Loucy (cell line): ENCODE data around the gene C11orf65.

Source experiments
- H2AFZ ChIP-seq: fragments of 200-600 bp; sonication (generic); 2 replicates; pipeline ENCODE4 v1.6.0; 2016; ENCODE audit warnings: antibody characterized with exemption, mild to moderate bottlenecking, low read length, moderate library complexity
- H3F3A ChIP-seq: fragments of 200-600 bp; 2 replicates; pipeline ENCODE4 v1.6.0; 2016; ENCODE audit warnings: antibody characterized with exemption, low read depth, mild to moderate bottlenecking
- H3K27me3 ChIP-seq: fragments of 200-600 bp; sonication (generic); 2 replicates; pipeline ENCODE4 v1.6.1; 2014; ENCODE audit warnings: low read length, mild to moderate bottlenecking; ENCODE audit not compliant: insufficient read depth, poor library complexity, severe bottlenecking
- H3K36me3 ChIP-seq: fragments of 200-600 bp; sonication (generic); 2 replicates; pipeline ENCODE4 v1.6.1; 2016; ENCODE audit warnings: low read length; ENCODE audit not compliant: insufficient read depth
- H3K4me1 ChIP-seq: fragments of 200-600 bp; sonication (generic); 2 replicates; pipeline ENCODE4 v1.5.1; 2014; ENCODE audit warnings: low read length, mild to moderate bottlenecking; ENCODE audit not compliant: insufficient read depth, poor library complexity, severe bottlenecking
- H3K4me2 ChIP-seq: fragments of 200-600 bp; sonication (generic); 2 replicates; pipeline ENCODE4 v1.6.0; 2014; ENCODE audit warnings: antibody characterized with exemption, low read length, low read depth, mild to moderate bottlenecking; ENCODE audit not compliant: poor library complexity, severe bottlenecking
- H3K4me3 ChIP-seq: fragments of 200-600 bp; sonication (generic); 2 replicates; pipeline ENCODE4 v1.5.1; 2014; ENCODE audit warnings: low read length, mild to moderate bottlenecking, mixed read lengths; ENCODE audit not compliant: poor library complexity, severe bottlenecking
- H3K79me2 ChIP-seq: fragments of 200-600 bp; sonication (generic); 2 replicates; pipeline ENCODE4 v1.6.1; 2014; ENCODE audit warnings: low read length; ENCODE audit not compliant: insufficient read depth
- H3K9ac ChIP-seq: fragments of 200-600 bp; sonication (generic); 2 replicates; pipeline ENCODE4 v1.6.0; 2014; ENCODE audit warnings: mild to moderate bottlenecking, low read depth, low read length, moderate library complexity; ENCODE audit not compliant: poor library complexity, severe bottlenecking
- H3K9me2 ChIP-seq: fragments of 200-600 bp; sonication (generic); replicated peaks from 2 replicates; pipeline ENCODE4 v1.6.1; 2016; ENCODE audit warnings: low read depth, low read length, mixed read lengths
- H3K9me3 ChIP-seq: fragments of 200-600 bp; sonication (generic); 2 replicates; pipeline ENCODE4 v1.6.1; 2014; ENCODE audit warnings: mild to moderate bottlenecking, antibody characterized with exemption, low read length, low read depth; ENCODE audit not compliant: insufficient read depth
- H4K20me1 ChIP-seq: fragments of 200-600 bp; sonication (generic); 2 replicates; pipeline ENCODE4 v1.6.0; 2014; ENCODE audit warnings: antibody characterized with exemption, low read length, mild to moderate bottlenecking; ENCODE audit not compliant: insufficient read depth, poor library complexity, severe bottlenecking
- CTCF ChIP-seq: fragments of 200-600 bp; sonication (generic); conservative IDR thresholded peaks from 2 replicates; pipeline ENCODE4 v1.5.1; 2014; ENCODE audit warnings: mild to moderate bottlenecking, antibody characterized with exemption, low read length
- EZH2phosphoT487 ChIP-seq: fragments of 200-600 bp; IDR thresholded peaks from 2 replicates; pipeline ENCODE4 v1.6.1; 2018; ENCODE audit warnings: antibody characterized with exemption, mild to moderate bottlenecking, moderate library complexity, borderline replicate concordance

C11orf65 gene

GRCh38 chr11:108511851-108512474 lies 44.6 kb upstream of the C11orf65 start:
- peaks cover 5% of the 10 kb centered on the region for H3K4me1 ChIP-seq
- H3K79me2 ChIP-seq, result no peaks in the 10 kb centered on the region
- H4K20me1 ChIP-seq, result no peaks in the 10 kb centered on the region
- H3K9ac ChIP-seq, result no peak overlapping the region
- H3K9me2 ChIP-seq, result no peaks in the 10 kb centered on the region
- no peak overlapping the region for H3K4me3 ChIP-seq
- no peaks in the 10 kb centered on the region for H3K27me3 ChIP-seq
- H3F3A ChIP-seq, result no peaks in the 10 kb centered on the region
- H3K4me2 ChIP-seq, result no peak overlapping the region
- no peak for TF ChIP-seq CTCF
- TF ChIP-seq EZH2phosphoT487, result no peak
- H2AFZ ChIP-seq, result no peak overlapping the region
- 0 out of 2 replicates have a peak, but pooled peaks cover 3% of the 10 kb centered on the region for H3K36me3 ChIP-seq
- no peaks in the 10 kb centered on the region for H3K9me3 ChIP-seq

- Histone ChIP-seq H4K20me1 (no peaks in the 10 kb centered on the region), H3K9me2 (no peaks in the 10 kb centered on the region), H3K9ac (no peak overlapping the region), H2AFZ (no peak overlapping the region), H3K4me1 (peaks cover 5% of the 10 kb centered on the region), H3K4me2 (no peak overlapping the region), H3K4me3 (no peak overlapping the region), H3K79me2 (no peaks in the 10 kb centered on the region), H3K36me3 (0 out of 2 replicates have a peak, but pooled peaks cover 3% of the 10 kb centered on the region), H3K27me3 (no peaks in the 10 kb centered on the region), H3K9me3 (no peaks in the 10 kb centered on the region), H3F3A (no peaks in the 10 kb centered on the region)
- TF ChIP-seq EZH2phosphoT487, result no peak
- no peak for TF ChIP-seq CTCF
Observed at GRCh38 chr11:108508653-108509593, 41.6 kb upstream of the C11orf65 start.

GRCh38 chr11:108501396-108501795 lies 34.1 kb upstream of the C11orf65 start:
- Histone ChIP-seq H3K4me1 (peaks cover 5% of the 10 kb centered on the region), H3K9me2 (no peaks in the 10 kb centered on the region), H3K79me2 (peaks cover 2% of the 10 kb centered on the region; the same call in 1 of the 2 replicates), H2AFZ (no peak overlapping the region), H3F3A (peaks cover 7% of the 10 kb centered on the region; the same call in 1 of the 2 replicates), H3K4me3 (no peak overlapping the region), H3K9ac (no peak overlapping the region), H4K20me1 (no peaks in the 10 kb centered on the region), H3K27me3 (no peaks in the 10 kb centered on the region), H3K9me3 (no peaks in the 10 kb centered on the region), H3K4me2 (no peak overlapping the region), H3K36me3 (no peaks in the 10 kb centered on the region)
- TF ChIP-seq CTCF, result no peak
- TF ChIP-seq EZH2phosphoT487, result no peak
